UCSD-AML1 (cell line): Measurements from ENCODE around the gene CPT1A.

ENCODE experiments used
- DNase-seq: peaks from one replicate; lab custom pipeline; 2025; ENCODE audit not compliant: unreplicated experiment; lab: John Stamatoyannopoulos, UW

The CPT1A gene

GRCh38 chr11:68832476-68833181 lies 9.1 kb downstream of the CPT1A start:
- DNase-seq = no peak

GRCh38 chr11:68831124-68831523 lies 10.6 kb downstream of the CPT1A start:
- DNase-seq = no peak

- DNase-seq = no peak
These were observed 12.1 kb downstream of the CPT1A start for GRCh38 chr11:68829581-68829980.

GRCh38 chr11:68828957-68829356 lies 12.8 kb downstream of the CPT1A start:
- DNase-seq = no peak

- peak; percentile 55 for DNase-seq
These were observed 13.4 kb downstream of the CPT1A start for GRCh38 chr11:68828155-68828931.

GRCh38 chr11:68827733-68828132 lies 14.0 kb downstream of the CPT1A start:
- peak; percentile 29 for DNase-seq

GRCh38 chr11:68826726-68827125 lies 15.0 kb downstream of the CPT1A start:
- DNase-seq = no peak

GRCh38 chr11:68825571-68825970 lies 16.1 kb downstream of the CPT1A start:
- DNase-seq = peak; percentile 69

GRCh38 chr11:68822546-68822945 lies 19.2 kb downstream of the CPT1A start:
- DNase-seq = no peak

GRCh38 chr11:68821670-68822069 lies 20.0 kb downstream of the CPT1A start:
- DNase-seq = no peak

- DNase-seq = no peak
These were observed 22.4 kb downstream of the CPT1A start for GRCh38 chr11:68819362-68819761.

- no peak for DNase-seq
These were observed 23.5 kb downstream of the CPT1A start for GRCh38 chr11:68818181-68818580.

GRCh38 chr11:68817554-68817953 lies 24.2 kb downstream of the CPT1A start:
- no peak for DNase-seq

- no peak for DNase-seq
These were observed 24.7 kb downstream of the CPT1A start for GRCh38 chr11:68816917-68817419.

- no peak for DNase-seq
These were observed 25.4 kb downstream of the CPT1A start for GRCh38 chr11:68816251-68816776.

GRCh38 chr11:68813773-68814172 lies 27.9 kb downstream of the CPT1A start:
- DNase-seq = no peak

- no peak for DNase-seq
These were observed 29.2 kb downstream of the CPT1A start for GRCh38 chr11:68812526-68812925.

GRCh38 chr11:68810164-68810563 lies 31.6 kb downstream of the CPT1A start:
- DNase-seq = no peak

GRCh38 chr11:68809506-68809905 lies 32.2 kb downstream of the CPT1A start:
- DNase-seq = no peak

GRCh38 chr11:68808787-68809186 lies 32.9 kb downstream of the CPT1A start:
- DNase-seq = no peak

GRCh38 chr11:68806931-68807844 lies 34.5 kb downstream of the CPT1A start:
- no peak for DNase-seq
